K562 (cell line): ENCODE results near the gene SP2. TPM values are rescaled to one million over a fixed set of nuclear protein-coding genes. Genes with fewer than 3 reads are reported as not detected.

Source experiments
- ATF4 ChIP-seq: fragments of 450-650 bp; formaldehyde crosslinking; IDR thresholded peaks from 2 replicates; pipeline ENCODE4 v1.4.0; 2022; ENCODE audit warnings: mild to moderate bottlenecking, moderate library complexity
- CREM ChIP-seq: IDR thresholded peaks from 2 replicates; pipeline ENCODE4 v1.6.1; 2014; ENCODE audit warnings: antibody characterized with exemption, low read depth
- DNMT1 ChIP-seq: fragments of 450-650 bp; IDR thresholded peaks from 2 replicates; pipeline ENCODE4 v1.6.1; 2016; ENCODE audit warnings: antibody characterized with exemption, mild to moderate bottlenecking
- DPF2 ChIP-seq: fragments of 450-650 bp; IDR thresholded peaks from 2 replicates; pipeline ENCODE4 v1.6.1; 2016
- HMGN3 ChIP-seq: IDR thresholded peaks from 2 replicates; pipeline ENCODE4 v1.6.1; 2011; ENCODE audit warnings: borderline replicate concordance, low read depth, mild to moderate bottlenecking, mixed read lengths, low read length; ENCODE audit not compliant: insufficient read length; ENCODE audit errors: extremely low read depth
- HNRNPUL1 ChIP-seq: fragments of 200-400 bp; formaldehyde crosslinking; IDR thresholded peaks from 2 replicates; pipeline ENCODE4 v1.6.1; 2017; ENCODE audit warnings: low read length
- MIER1 ChIP-seq: fragments of 450-650 bp; IDR thresholded peaks from 2 replicates; pipeline ENCODE4 v1.6.1; 2016; ENCODE audit warnings: antibody characterized with exemption, mild to moderate bottlenecking, low read depth
- NKRF ChIP-seq: fragments of 450-650 bp; IDR thresholded peaks from 2 replicates; pipeline ENCODE4 v1.6.1; 2016; ENCODE audit warnings: borderline replicate concordance
- NR4A1 ChIP-seq, 2 experiments: fragments of 250-450 bp in 1 of 2; fragments of 450-650 bp in 1 of 2; sonication (Bioruptor Pico) in 1 of 2; IDR thresholded peaks; 2 replicates each; pipeline versions ENCODE4 v1.4.0 to v1.6.1; 2016 to 2020; ENCODE audit warnings: mild to moderate bottlenecking in 2 of 2, missing compliant biosample characterization in 1 of 2, missing genetic modification characterization in 1 of 2, moderate library complexity in 1 of 2
- PML ChIP-seq: IDR thresholded peaks from 2 replicates; pipeline ENCODE4 v1.6.1; 2012; ENCODE audit warnings: low read length, inconsistent platforms
- POLR3G ChIP-seq: IDR thresholded peaks from 2 replicates; pipeline ENCODE4 v1.6.1; 2011; ENCODE audit not compliant: insufficient read length, insufficient replicate concordance; ENCODE audit errors: extremely low read depth
- XRCC5 ChIP-seq: fragments of 200-400 bp; formaldehyde crosslinking; IDR thresholded peaks from 2 replicates; pipeline ENCODE4 v1.6.1; 2017; ENCODE audit warnings: low read depth, mild to moderate bottlenecking, low read length
- ZBTB33 ChIP-seq: sonication (generic); formaldehyde crosslinking; IDR thresholded peaks from 2 replicates; pipeline ENCODE4 v1.8.1; 2023; ENCODE audit warnings: mild to moderate bottlenecking, missing genetic modification reagents
- ZNF224 ChIP-seq: sonication (generic); formaldehyde crosslinking; IDR thresholded peaks from 2 replicates; pipeline ENCODE4 v1.8.0; 2022; ENCODE audit warnings: mild to moderate bottlenecking, missing genetic modification reagents
- ZNF263 ChIP-seq: sonication (generic); formaldehyde crosslinking; IDR thresholded peaks from 2 replicates; pipeline ENCODE4 v1.8.0; 2022; ENCODE audit warnings: mild to moderate bottlenecking, missing genetic modification reagents, borderline replicate concordance
- ZNF511 ChIP-seq: sonication (generic); formaldehyde crosslinking; IDR thresholded peaks from 2 replicates; pipeline ENCODE4 v1.8.0; 2022; ENCODE audit warnings: mild to moderate bottlenecking, missing genetic modification reagents
- ZNF740 ChIP-seq, 3 experiments: fragments of 200-800 bp in 1 of 3; sonication (Bioruptor generic) in 1 of 3; sonication (generic) in 1 of 3; formaldehyde crosslinking in 1 of 3; IDR thresholded peaks; 2 replicates each; pipeline versions ENCODE4 v1.6.1 to v1.8.0; 2016 to 2022; ENCODE audit warnings: mild to moderate bottlenecking in 2 of 3, missing compliant biosample characterization in 2 of 3, missing genetic modification characterization in 2 of 3, missing genetic modification reagents in 1 of 3
- ZSCAN29 ChIP-seq: fragments of 450-650 bp; IDR thresholded peaks from 2 replicates; pipeline ENCODE4 v1.6.1; 2017
- ZZZ3 ChIP-seq: fragments of 450-650 bp; IDR thresholded peaks from 2 replicates; pipeline ENCODE4 v1.6.1; 2016; ENCODE audit warnings: antibody characterized with exemption, mild to moderate bottlenecking, moderate library complexity
- polyA plus RNA-seq, 8 experiments: library from polyadenylated mRNA; depleted of rRNA in 4 of 8; stranded (reverse) in 5 of 8; unstranded in 3 of 8; fragments of >200 nt; fragmentation: Nextera tagmentation in 2 of 8; fragmentation: Illumina TruSeq in 1 of 8; extraction: Ambion mirVana in 2 of 8; extraction: Trizol in 1 of 8; gene quantifications; 2 replicates each; pipeline versions ENCODE4 v1.2.1 to v1.2.3, GENCODE V29; 2011 to 2014; ENCODE audit warnings: inconsistent platforms in 1 of 8, missing spikeins in 1 of 8
- total RNA-seq, 7 experiments: library from RNA; depleted of rRNA in 6 of 7; stranded (reverse); fragments of >200 nt in 6 of 7; fragmentation: Illumina TruSeq in 2 of 7; extraction: Trizol in 2 of 7; gene quantifications; 2 replicates each; pipeline versions ENCODE4 v1.2.1 to v1.2.3, GENCODE V29; 2011 to 2021; ENCODE audit warnings: low replicate concordance in 1 of 7

SP2 gene
- total and polyA plus RNA-seq, 9 of the 15 experiments (the other 6 are each of a cell fraction or from before 2014, with no cell fraction given) = 0.77 to 22.3 (median 2.3) TPM

GRCh38 chr17:47949197-47949759, 53.2 kb downstream of the SP2 start (continued):
- TF ChIP-seq ZBTB33 (CRISPR knock-in tag) = no peak
- TF ChIP-seq HMGN3 = no peak
- TF ChIP-seq CREM = 0 out of 2 replicates have a peak, but pooled peaks have one; percentile 15
- no peak for TF ChIP-seq DNMT1
- no peak for TF ChIP-seq ZNF224 (CRISPR knock-in tag)
- TF ChIP-seq MIER1 = no peak
- no peak for TF ChIP-seq POLR3G
- no peak for TF ChIP-seq ZSCAN29
- no peak for TF ChIP-seq PML
- no peak for TF ChIP-seq ZNF263 (CRISPR knock-in tag)
- TF ChIP-seq DPF2 = no peak
- no peak for TF ChIP-seq ZNF740 (CRISPR knock-in tag; IDR thresholded peaks at IDR 0.05)
- TF ChIP-seq ZNF740 (tag; IDR thresholded peaks at IDR 0.05) = no peak
- no peak for TF ChIP-seq NR4A1 (CRISPR knock-in tag; IDR thresholded peaks at IDR 0.05)
- TF ChIP-seq NR4A1 (tag; IDR thresholded peaks at IDR 0.05) = no peak
- no peak for TF ChIP-seq ZZZ3
- TF ChIP-seq ATF4 (CRISPR knock-in tag) = no peak
- TF ChIP-seq XRCC5 = peak; percentile 74; the same call in 1 of the 2 replicates
- no peak for TF ChIP-seq ZNF511 (CRISPR knock-in tag)
- TF ChIP-seq HNRNPUL1 = no peak
- TF ChIP-seq NKRF = no peak
